NK-92 (cell line): ENCODE results near the gene PSMA7.
"Not testable (repeated sequence)": the region's sequence is repeated elsewhere in the genome, so short reads cannot be mapped to it uniquely, and the experiment has no call there.

Experiments used
- DNase-seq: peaks from one replicate; lab custom pipeline; 2025; ENCODE audit not compliant: unreplicated experiment; lab: John Stamatoyannopoulos, UW

Gene PSMA7

DNA sequence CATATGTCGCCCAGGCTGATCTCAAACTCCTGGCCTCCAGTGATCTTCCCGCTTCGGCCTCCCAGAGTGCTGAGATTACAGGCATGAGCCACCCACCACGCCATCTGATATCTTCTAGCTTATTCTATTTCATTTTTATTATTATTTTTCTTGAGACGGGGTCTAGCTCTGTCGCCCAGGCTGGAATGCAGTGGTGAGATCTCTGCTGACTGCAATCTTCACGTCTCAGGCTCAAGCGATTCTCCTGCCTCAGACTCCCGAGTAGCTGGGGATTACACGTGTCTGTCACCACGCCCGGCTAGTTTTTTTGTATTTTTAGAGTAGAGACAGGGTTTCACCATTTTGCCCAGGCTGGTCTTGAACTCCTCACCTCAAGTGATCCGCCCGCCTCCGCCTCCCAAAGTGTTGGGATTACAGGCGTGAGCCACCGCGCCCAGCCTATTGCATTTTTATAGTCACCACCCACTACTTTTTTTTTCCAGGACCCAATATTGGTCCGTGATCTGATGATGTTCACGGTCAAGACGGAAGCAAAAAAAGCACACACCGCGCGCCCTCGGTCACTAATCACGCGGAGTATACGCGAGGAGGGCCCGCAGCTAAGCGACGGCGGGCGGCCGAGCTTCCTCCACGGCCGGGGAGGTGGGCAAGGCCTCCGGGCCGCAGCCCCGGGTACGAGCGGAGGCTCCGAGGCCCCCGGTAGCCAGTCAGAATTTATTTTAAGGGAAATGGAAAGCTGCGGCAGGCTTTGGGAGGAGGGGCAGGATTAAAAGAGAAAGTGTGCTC lies 22.0 kb downstream of the PSMA7 start:
- no peak for DNase-seq

GRCh38 chr20:62120365-62120762 lies 22.8 kb downstream of the PSMA7 start:
- no peak for DNase-seq

DNA sequence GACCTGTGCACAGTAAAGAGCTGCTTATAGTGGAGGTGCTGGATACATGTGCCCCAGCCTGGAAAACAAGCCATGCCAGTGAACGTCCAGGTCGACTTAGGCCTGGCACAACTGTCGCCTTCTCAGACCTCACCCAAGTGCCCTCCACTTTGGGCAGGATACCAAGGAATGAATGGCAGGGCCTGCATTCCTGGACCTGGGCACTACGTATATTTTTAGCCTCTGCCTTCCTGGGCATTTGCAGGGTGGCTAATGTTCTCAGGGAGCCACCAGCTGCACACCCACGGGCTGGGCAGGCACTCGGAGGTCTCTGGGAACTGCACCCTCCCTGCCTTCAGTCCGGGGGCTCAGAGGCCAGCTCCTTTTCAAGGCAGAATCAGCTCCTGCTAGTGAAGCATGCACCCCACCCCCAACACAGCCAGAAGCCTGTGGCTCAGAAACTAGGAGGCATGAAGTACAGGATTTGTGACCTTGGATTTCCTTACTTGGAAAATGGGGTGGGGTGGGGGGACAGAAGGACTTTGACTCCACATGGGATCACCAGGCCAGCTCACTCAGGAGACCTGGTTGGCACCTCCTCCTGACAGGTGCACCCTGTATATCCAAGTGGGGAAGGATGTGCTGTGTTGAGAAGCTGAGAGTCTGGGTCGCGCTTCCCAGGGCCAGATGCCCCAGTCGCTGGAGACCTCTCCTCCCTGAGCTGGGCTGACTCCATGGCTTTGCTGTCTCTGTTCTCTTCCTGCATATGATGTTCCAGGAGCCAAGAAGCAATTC lies 23.4 kb downstream of the PSMA7 start:
- no peak for DNase-seq

- DNase-seq, result no peak
Measured at GRCh38 chr20:62119115-62119514, 24.1 kb downstream of the PSMA7 start.

DNA sequence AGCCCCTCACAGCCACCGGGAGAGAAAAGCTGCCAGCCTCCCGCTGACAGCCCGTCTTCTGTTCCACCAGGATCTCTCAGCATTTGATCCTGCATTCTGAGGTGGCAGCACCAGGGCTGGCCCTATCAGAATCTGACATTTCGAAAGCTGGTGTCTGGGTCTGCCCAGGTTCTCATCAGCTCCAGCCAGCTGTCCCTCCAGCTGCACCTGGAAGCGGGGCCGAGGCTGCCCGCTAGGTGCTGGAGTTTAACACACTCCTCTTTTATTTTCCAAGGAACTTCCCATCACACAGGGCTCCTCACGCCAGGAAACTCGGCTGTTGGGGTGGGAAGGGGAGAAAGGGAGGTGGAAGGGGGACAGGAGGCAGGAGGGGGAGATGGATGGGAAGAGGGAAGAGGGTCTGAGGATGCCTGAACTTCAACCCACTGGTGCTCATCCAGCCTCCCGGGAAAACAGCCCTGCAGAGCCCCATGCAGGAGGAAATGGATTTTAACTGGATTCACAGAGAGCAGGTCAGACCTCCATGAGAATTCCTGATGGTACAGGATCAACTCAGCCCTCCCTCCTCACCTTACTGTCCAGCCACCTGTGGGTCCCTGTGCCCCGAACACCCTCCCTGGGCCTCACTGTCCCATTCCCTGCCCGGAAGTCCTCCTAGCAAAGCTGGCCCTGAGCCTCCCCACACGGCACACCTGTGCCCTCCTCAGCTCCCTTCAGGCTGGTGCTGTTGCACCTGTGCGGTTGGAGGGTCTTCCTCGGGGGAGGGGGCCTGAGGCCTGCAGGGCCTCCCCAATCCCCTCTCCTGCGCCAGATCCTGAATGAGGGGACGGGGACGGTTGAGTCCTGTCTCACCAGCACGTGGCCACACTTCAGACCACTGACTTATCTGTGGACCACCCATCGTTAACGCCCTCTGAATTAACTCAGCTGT lies 24.8 kb downstream of the PSMA7 start:
- no peak for DNase-seq

GRCh38 chr20:62117658-62118057 lies 25.5 kb downstream of the PSMA7 start:
- peak; percentile 40 for DNase-seq

- DNase-seq, result no peak
Measured at GRCh38 chr20:62117362-62117646, 25.9 kb downstream of the PSMA7 start.

DNA sequence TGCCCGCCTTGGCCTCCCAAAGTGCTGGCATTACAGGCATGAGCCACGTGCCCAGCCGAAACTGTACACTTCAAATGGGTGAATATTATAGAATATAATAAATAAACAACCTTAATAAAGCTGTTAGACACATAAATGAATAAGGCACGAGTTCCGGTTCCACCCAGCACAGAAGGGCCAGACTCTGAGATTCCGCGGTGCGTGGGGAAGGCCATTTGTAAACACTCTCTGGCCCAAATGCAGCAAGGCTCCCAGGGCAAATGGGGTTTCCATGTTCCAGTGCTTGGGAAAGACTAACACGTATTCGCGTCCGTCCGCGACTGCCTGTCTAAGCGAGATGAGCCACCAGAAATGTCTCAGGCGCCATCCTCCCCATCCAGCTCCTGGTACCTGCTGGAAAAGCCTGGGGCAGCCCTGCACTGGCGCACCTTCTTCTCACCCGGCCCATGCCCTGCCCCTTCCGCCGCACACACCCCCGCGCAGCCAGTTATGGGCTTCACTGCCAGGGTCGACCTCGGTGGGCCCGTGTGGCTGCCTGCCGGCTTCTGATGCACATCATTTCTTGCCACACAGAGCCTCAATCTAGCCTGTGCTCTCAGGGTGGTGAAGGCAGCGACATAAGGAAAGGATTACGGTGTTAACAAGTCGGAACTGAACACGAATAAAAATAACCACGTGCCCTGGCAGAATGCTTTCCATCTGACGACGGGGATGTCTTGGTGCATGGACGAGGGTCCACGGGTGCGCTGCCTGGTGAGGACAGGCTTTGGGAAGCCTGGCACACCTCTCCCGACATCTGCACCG lies 26.4 kb downstream of the PSMA7 start:
- no peak for DNase-seq

- DNase-seq, result not testable (repeated sequence)
Measured at GRCh38 chr20:62115800-62116407, 27.3 kb downstream of the PSMA7 start.

GRCh38 chr20:62114894-62115293 lies 28.3 kb downstream of the PSMA7 start:
- DNase-seq, result no peak

DNA sequence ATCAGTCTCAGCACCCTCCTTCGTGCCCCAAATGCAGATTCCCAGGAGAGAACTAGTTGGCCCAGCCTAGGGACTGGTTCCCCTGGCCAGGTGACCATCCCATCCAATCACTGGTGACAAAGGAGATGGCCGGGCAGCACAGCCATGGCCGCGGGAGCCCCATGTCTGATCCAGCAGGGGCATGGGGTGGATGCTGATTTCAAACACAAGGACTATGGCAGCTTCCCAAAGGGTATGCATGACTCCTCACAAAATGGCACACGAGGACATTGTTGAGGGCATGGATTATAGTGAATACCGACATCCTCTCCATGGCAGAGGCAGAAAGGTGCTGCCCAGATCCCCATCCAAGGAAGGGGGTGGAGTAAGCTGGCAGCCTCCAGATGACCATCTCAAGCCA lies 30.8 kb downstream of the PSMA7 start:
- DNase-seq, result no peak

GRCh38 chr20:62111148-62111547 lies 32.0 kb downstream of the PSMA7 start:
- DNase-seq, result no peak

GRCh38 chr20:62105592-62105991 lies 37.6 kb downstream of the PSMA7 start:
- no peak for DNase-seq

DNA sequence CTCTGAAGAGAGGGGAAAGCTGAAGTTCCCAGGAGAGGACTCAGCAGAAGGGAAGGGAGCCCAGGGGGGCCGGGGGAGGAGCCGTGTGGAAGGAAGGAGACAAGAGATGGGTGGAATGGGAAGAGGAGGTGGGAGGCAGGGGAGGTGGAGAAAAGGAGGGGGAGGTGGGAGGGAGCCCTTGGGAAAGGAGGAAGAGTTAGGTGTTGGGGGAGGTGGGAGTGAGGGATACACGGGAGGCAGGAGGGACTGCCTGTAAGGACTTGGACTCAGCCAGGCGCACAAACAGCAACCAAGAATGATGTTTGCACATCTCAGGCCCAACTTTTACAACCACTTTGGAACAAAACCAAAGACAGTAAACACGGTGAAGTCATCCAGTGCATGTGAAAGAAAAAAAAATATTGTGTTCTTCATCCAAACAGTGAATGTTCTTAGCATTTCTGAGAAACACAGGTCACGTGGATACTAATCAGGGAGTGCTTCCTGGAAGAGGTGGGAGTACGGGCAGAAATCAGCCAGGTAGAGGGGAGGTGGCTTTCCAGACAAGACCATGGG lies 38.3 kb downstream of the PSMA7 start:
- DNase-seq, result no peak

- DNase-seq, result no peak
Measured at GRCh38 chr20:62104234-62104789, 38.9 kb downstream of the PSMA7 start.

DNA sequence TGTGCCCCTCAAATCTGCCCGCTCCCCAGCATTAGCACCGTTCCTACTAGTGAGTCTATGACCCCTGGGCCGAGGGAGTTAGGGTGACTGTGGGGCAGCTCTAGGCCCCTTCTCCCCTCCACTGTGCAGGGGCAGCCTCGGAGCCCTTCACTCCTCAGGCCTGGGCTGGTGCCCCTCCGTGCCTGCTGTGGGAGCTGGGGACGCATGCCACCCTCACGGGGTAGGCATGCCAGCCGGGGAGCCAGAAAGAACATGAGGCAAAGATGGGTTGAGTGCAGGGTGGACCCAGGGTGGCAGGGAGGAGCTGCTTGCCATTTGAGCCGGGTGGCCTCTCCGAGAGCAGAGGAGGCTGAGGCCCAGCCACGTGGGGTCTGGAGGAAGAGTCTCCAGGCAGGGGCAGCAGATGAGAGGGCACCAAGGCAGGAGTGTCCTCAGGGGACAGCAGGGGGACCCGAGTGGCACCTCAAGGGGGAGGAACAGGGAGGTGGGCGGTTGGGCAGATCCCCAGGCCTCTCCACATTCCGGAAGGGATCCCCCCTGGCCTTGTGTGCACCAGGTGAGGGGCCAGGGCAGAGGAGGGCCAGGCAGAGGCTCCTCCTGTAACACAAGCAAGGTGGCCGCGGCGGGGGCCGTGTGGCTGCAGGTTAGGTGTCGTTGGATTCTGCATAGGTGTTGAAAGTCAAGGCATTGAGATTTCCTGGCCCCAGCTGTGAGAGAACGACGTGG lies 39.5 kb downstream of the PSMA7 start:
- no peak for DNase-seq

- no peak for DNase-seq
Measured at GRCh38 chr20:62101078-62101477, 42.1 kb downstream of the PSMA7 start.

DNA sequence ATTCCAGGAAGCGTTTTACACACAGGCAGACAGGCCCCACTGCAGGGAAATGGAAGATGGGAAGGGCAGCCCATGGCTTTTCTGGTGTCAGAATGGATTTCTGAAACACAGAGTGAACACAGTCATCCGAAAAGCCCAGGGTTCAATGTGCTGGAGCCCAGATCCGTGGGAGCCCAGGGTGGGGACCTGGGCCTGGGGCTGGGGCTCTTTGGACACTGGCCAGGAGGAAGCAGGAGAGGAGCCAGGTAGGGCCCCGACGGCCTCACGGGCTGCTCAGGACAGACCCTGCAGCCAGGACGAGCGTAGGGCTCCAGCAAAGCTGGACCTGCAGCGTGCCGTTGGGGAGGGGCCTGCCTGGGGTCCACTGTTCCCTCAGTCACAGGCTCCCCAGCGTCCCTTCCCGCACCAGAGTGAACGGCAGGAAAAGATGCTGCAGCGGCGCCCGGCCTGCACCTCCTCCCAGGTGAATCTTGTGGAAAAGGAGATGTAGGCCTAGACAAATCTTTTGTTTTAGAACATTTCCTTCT lies 45.2 kb downstream of the PSMA7 start:
- DNase-seq, result no peak
